Activated T-helper 1 cell treated with anti-CD3 and anti-CD28 coated beads, Interleukin-12 subunit alpha, Interleukin-12 subunit beta, Interleukin-2, Interleukin-4 antibody, amounts not matched to agents 30 ng/mL and 10 ng/mL and 1 ng/mL, durations not matched to agents 14 hours and 24 hours and 36 hours (primary cell): Measurements from ENCODE around the gene FUCA2. TPM values are rescaled to one million over a fixed set of nuclear protein-coding genes. Genes with fewer than 3 reads are reported as not detected.
"Not testable (repeated sequence)": the region's sequence is repeated elsewhere in the genome, so short reads cannot be mapped to it uniquely, and the experiment has no call there.

Experiments used
- DNase-seq: peaks from one replicate; pipeline ENCODE4 v3.0.0; 2021; ENCODE audit warnings: low spot score
- H3K27ac Mint-ChIP-seq: one replicate; pipeline ENCODE4 v1.8.0; 2021; ENCODE audit warnings: mild to moderate bottlenecking, mixed read lengths
- H3K27me3 Mint-ChIP-seq: one replicate; pipeline ENCODE4 v1.8.0; 2022; ENCODE audit warnings: mild to moderate bottlenecking, moderate library complexity, mixed read lengths; ENCODE audit not compliant: insufficient read depth
- H3K36me3 Mint-ChIP-seq: one replicate; pipeline ENCODE4 v1.8.0; 2021; ENCODE audit warnings: low read depth, mixed read lengths
- H3K4me1 Mint-ChIP-seq: one replicate; pipeline ENCODE4 v1.8.0; 2021; ENCODE audit warnings: low read depth, mixed read lengths
- H3K4me3 Mint-ChIP-seq: one replicate; pipeline ENCODE4 v1.8.0; 2021; ENCODE audit warnings: mild to moderate bottlenecking, moderate library complexity, mixed read lengths
- H3K9me3 Mint-ChIP-seq: one replicate; pipeline ENCODE4 v1.8.0; 2021; ENCODE audit warnings: mixed read lengths
- intact Hi-C: fragments of 100-400 bp; cut with micrococcal nuclease; formaldehyde crosslinking; loops from one replicate; pipeline ENCODE4 v1.15.1; 2024
- total RNA-seq: library from RNA; stranded (reverse); gene quantifications from 2 replicates; pipeline ENCODE4 v1.2.3, GENCODE V29; 2022

Gene FUCA2
- total RNA-seq, 1 donor from 2014 or later, result 16.3 TPM

GRCh38 chr6:143447865-143448264, 63.7 kb downstream of the FUCA2 start:
- Mint-ChIP-seq H3K36me3 (peaks cover 17% of the 10 kb centered on the region), H3K4me1 (peaks cover 54% of the 10 kb centered on the region), H3K4me3 (peak overlapping the region; percentile 30)
- intact Hi-C loops, result loop anchor here (10.0 kb wide), 2 partner anchors 707 to 767 kb away; partner anchors contain the start of gene STX11
- H3K9me3 Mint-ChIP-seq, H3K27me3 Mint-ChIP-seq, H3K27ac Mint-ChIP-seq, DNase-seq: not testable (repeated sequence)

Other genes with a start within 250 kb of the FUCA2 start
- gene ADAT2, start 61.0 kb downstream of the FUCA2 start, total RNA-seq, result 39.0 and 43.6 TPM in 2 replicates
- gene PEX3, start 60.9 kb downstream of the FUCA2 start, total RNA-seq, result 23.6 and 25.0 TPM in 2 replicates
- 63.5 and 64.5 TPM in 2 replicates for gene PHACTR2, start 166.2 kb upstream of the FUCA2 start, total RNA-seq